ENCODE results near the gene FGF10. TPM values are rescaled to one million over a fixed set of nuclear protein-coding genes. Genes with fewer than 3 reads are reported as not detected.

FGF10 gene
- total RNA-seq, 2 experiments from 2014 or later: not detected

GRCh38 chr5:44299394-44299793 lies 89.8 kb downstream of the FGF10 start:
- Mint-ChIP-seq H3K27me3 (no peaks in the 10 kb centered on the region), H3K27ac (no peak overlapping the region), H3K4me3 (no peak overlapping the region), H3K4me1 (no peaks in the 10 kb centered on the region), H3K36me3 (ENCODE audit: low read depth) (no peaks in the 10 kb centered on the region), H3K9me3 (ENCODE audit: low read depth) (no peaks in the 10 kb centered on the region)
- DNase-seq (no peak), ATAC-seq (no peak)
- intact Hi-C loops (cut with DNase I, micrococcal nuclease): no loop called here
- ChIA-PET CTCF (no interaction called here), POLR2A (no interaction called here)

- H3K27me3 Mint-ChIP-seq: no peaks in the 10 kb centered on the region
Measured at GRCh38 chr5:44294516-44294915, 94.7 kb downstream of the FGF10 start.

GRCh38 chr5:44292736-44293135 lies 96.5 kb downstream of the FGF10 start:
- ChIA-PET CTCF (no interaction called here), POLR2A (no interaction called here)
- H3K27me3 Mint-ChIP-seq: no peaks in the 10 kb centered on the region
- intact Hi-C loops (cut with DNase I, micrococcal nuclease): no loop called here
- H3K27ac Mint-ChIP-seq: no peak overlapping the region
- DNase-seq (no peak), ATAC-seq (no peak)
- no peak overlapping the region for H3K4me3 Mint-ChIP-seq
- peaks cover 4% of the 10 kb centered on the region for H3K9me3 Mint-ChIP-seq (ENCODE audit: low read depth)
- no peaks in the 10 kb centered on the region for H3K36me3 Mint-ChIP-seq (ENCODE audit: low read depth)
- H3K4me1 Mint-ChIP-seq: no peaks in the 10 kb centered on the region

More at GRCh38 chr5:44294516-44294915, 94.7 kb downstream of the FGF10 start:
- POLR2A ChIA-PET: no interaction called here
- H3K4me1 Mint-ChIP-seq: no peaks in the 10 kb centered on the region
- H3K36me3 Mint-ChIP-seq (ENCODE audit: low read depth): no peaks in the 10 kb centered on the region
- CTCF ChIA-PET: no interaction called here
- peaks cover 4% of the 10 kb centered on the region for H3K9me3 Mint-ChIP-seq (ENCODE audit: low read depth)
- DNase-seq (no peak), ATAC-seq (no peak)
- intact Hi-C loops (cut with DNase I, micrococcal nuclease): no loop called here
- H3K4me3 Mint-ChIP-seq: no peak overlapping the region
- no peak overlapping the region for H3K27ac Mint-ChIP-seq

GRCh38 chr5:44278469-44278868 lies 110.8 kb downstream of the FGF10 start:
- peaks cover 2% of the 10 kb centered on the region for H3K9me3 Mint-ChIP-seq (ENCODE audit: low read depth)
- H3K27me3 Mint-ChIP-seq: no peaks in the 10 kb centered on the region
- POLR2A ChIA-PET: no interaction called here
- intact Hi-C loops (cut with DNase I, micrococcal nuclease): no loop called here
- H3K4me1 Mint-ChIP-seq: no peaks in the 10 kb centered on the region
- H3K4me3 Mint-ChIP-seq: no peak overlapping the region
- no peaks in the 10 kb centered on the region for H3K36me3 Mint-ChIP-seq (ENCODE audit: low read depth)
- CTCF ChIA-PET: interaction anchor here (1.5 kb wide), 1 partner anchor 9 kb away, joined by 3 read pairs; no protein-coding TSS in a partner anchor
- DNase-seq: no peak
- H3K27ac Mint-ChIP-seq: no peak overlapping the region
- no peak for ATAC-seq

GRCh38 chr5:44275908-44276307 lies 113.3 kb downstream of the FGF10 start:
- H3K9me3 Mint-ChIP-seq (ENCODE audit: low read depth): peaks cover 4% of the 10 kb centered on the region
- ATAC-seq (no peak), DNase-seq (no peak)
- CTCF ChIA-PET: no interaction called here
- no peak overlapping the region for H3K4me3 Mint-ChIP-seq
- no peaks in the 10 kb centered on the region for H3K4me1 Mint-ChIP-seq
- H3K27me3 Mint-ChIP-seq: no peaks in the 10 kb centered on the region
- no peak overlapping the region for H3K27ac Mint-ChIP-seq
- POLR2A ChIA-PET: no interaction called here
- H3K36me3 Mint-ChIP-seq (ENCODE audit: low read depth): no peaks in the 10 kb centered on the region
- intact Hi-C loops (cut with DNase I, micrococcal nuclease): no loop called here

GRCh38 chr5:44275329-44275728 lies 113.9 kb downstream of the FGF10 start:
- Mint-ChIP-seq H3K27me3 (no peaks in the 10 kb centered on the region), H3K36me3 (ENCODE audit: low read depth) (no peaks in the 10 kb centered on the region), H3K4me1 (no peaks in the 10 kb centered on the region), H3K9me3 (ENCODE audit: low read depth) (peaks cover 4% of the 10 kb centered on the region), H3K27ac (no peak overlapping the region), H3K4me3 (no peak overlapping the region)
- ATAC-seq: no peak
- CTCF ChIA-PET: no interaction called here
- POLR2A ChIA-PET: no interaction called here
- DNase-seq: no peak
- intact Hi-C loops (cut with DNase I, micrococcal nuclease): no loop called here

- Mint-ChIP-seq H3K36me3 (ENCODE audit: low read depth) (no peaks in the 10 kb centered on the region), H3K27ac (no peak overlapping the region), H3K27me3 (no peaks in the 10 kb centered on the region), H3K4me1 (no peaks in the 10 kb centered on the region), H3K9me3 (ENCODE audit: low read depth) (peaks cover 4% of the 10 kb centered on the region), H3K4me3 (no peak overlapping the region)
- POLR2A ChIA-PET: no interaction called here
- no peak for DNase-seq
- intact Hi-C loops (cut with DNase I, micrococcal nuclease): no loop called here
- ATAC-seq: no peak
- CTCF ChIA-PET: no interaction called here
Measured at GRCh38 chr5:44267909-44268308, 121.3 kb downstream of the FGF10 start.

GRCh38 chr5:44266882-44267576 lies 122.2 kb downstream of the FGF10 start:
- Mint-ChIP-seq H3K36me3 (ENCODE audit: low read depth) (no peaks in the 10 kb centered on the region), H3K9me3 (ENCODE audit: low read depth) (peaks cover 5% of the 10 kb centered on the region), H3K27me3 (no peaks in the 10 kb centered on the region), H3K4me1 (no peaks in the 10 kb centered on the region), H3K27ac (no peak overlapping the region), H3K4me3 (no peak overlapping the region)
- DNase-seq: no peak
- CTCF ChIA-PET: no interaction called here
- intact Hi-C loops (cut with DNase I, micrococcal nuclease): no loop called here
- POLR2A ChIA-PET: no interaction called here
- no peak for ATAC-seq

GRCh38 chr5:44265713-44266112 lies 123.5 kb downstream of the FGF10 start:
- Mint-ChIP-seq H3K27me3 (no peaks in the 10 kb centered on the region), H3K27ac (no peak overlapping the region), H3K4me1 (no peaks in the 10 kb centered on the region), H3K9me3 (ENCODE audit: low read depth) (peaks cover 5% of the 10 kb centered on the region), H3K36me3 (ENCODE audit: low read depth) (no peaks in the 10 kb centered on the region), H3K4me3 (no peak overlapping the region)
- ATAC-seq (no peak), DNase-seq (no peak)
- POLR2A ChIA-PET: no interaction called here
- intact Hi-C loops (cut with DNase I, micrococcal nuclease): no loop called here
- CTCF ChIA-PET: interaction anchor here (0.8 kb wide), 1 partner anchor 634 kb away, joined by 3 read pairs; no protein-coding TSS in a partner anchor

GRCh38 chr5:44260793-44261192 lies 128.4 kb downstream of the FGF10 start:
- intact Hi-C loops (cut with DNase I, micrococcal nuclease): no loop called here

GRCh38 chr5:44257653-44258365 lies 131.4 kb downstream of the FGF10 start:
- DNase-seq: no peak
- Mint-ChIP-seq H3K4me3 (no peak overlapping the region), H3K9me3 (ENCODE audit: low read depth) (peaks cover 5% of the 10 kb centered on the region), H3K36me3 (ENCODE audit: low read depth) (no peaks in the 10 kb centered on the region), H3K27me3 (no peaks in the 10 kb centered on the region), H3K27ac (no peak overlapping the region), H3K4me1 (no peaks in the 10 kb centered on the region)
- ChIA-PET CTCF (no interaction called here), POLR2A (no interaction called here)
- intact Hi-C loops (cut with DNase I, micrococcal nuclease): no loop called here
- no peak for ATAC-seq

More at GRCh38 chr5:44260793-44261192, 128.4 kb downstream of the FGF10 start:
- peaks cover 7% of the 10 kb centered on the region for H3K9me3 Mint-ChIP-seq (ENCODE audit: low read depth)
- no peak overlapping the region for H3K27ac Mint-ChIP-seq
- no peak overlapping the region for H3K4me3 Mint-ChIP-seq
- no peaks in the 10 kb centered on the region for H3K27me3 Mint-ChIP-seq
- no peaks in the 10 kb centered on the region for H3K4me1 Mint-ChIP-seq
- ChIA-PET CTCF (no interaction called here), POLR2A (no interaction called here)
- no peak for ATAC-seq
- DNase-seq: no peak
- H3K36me3 Mint-ChIP-seq (ENCODE audit: low read depth): no peaks in the 10 kb centered on the region

- no peak overlapping the region for H3K4me3 Mint-ChIP-seq
- no peaks in the 10 kb centered on the region for H3K4me1 Mint-ChIP-seq
- H3K9me3 Mint-ChIP-seq (ENCODE audit: low read depth): peaks cover 3% of the 10 kb centered on the region
- ATAC-seq: no peak
- POLR2A ChIA-PET: no interaction called here
- CTCF ChIA-PET: no interaction called here
- no peak for DNase-seq
- no peaks in the 10 kb centered on the region for H3K27me3 Mint-ChIP-seq
- no peaks in the 10 kb centered on the region for H3K36me3 Mint-ChIP-seq (ENCODE audit: low read depth)
- H3K27ac Mint-ChIP-seq: no peak overlapping the region
- intact Hi-C loops (cut with DNase I, micrococcal nuclease): no loop called here
Measured at GRCh38 chr5:44257221-44257620, 132.0 kb downstream of the FGF10 start.

Data from activated CD4-positive, alpha-beta T cell treated with anti-CD3 and anti-CD28 coated beads for 36 hours (primary cell).